SK-N-SH treated with all-trans-retinoic acid at 6 μM for 48 hours (cell line): ENCODE results near the gene AAGAB.

Source experiments
- ATAC-seq: fragments of 200-7000 bp; cut with Tn5 transposase; 3 replicates; pipeline ENCODE4 v1.9.1; 2020; ENCODE audit warnings: mild to moderate bottlenecking, moderate library complexity
- ARNTL ChIP-seq: fragments of 450-650 bp; formaldehyde crosslinking; IDR thresholded peaks from 2 replicates; pipeline ENCODE4 v1.5.0; 2020; ENCODE audit warnings: low read depth, mild to moderate bottlenecking, moderate library complexity, borderline replicate concordance
- CREB5 ChIP-seq: fragments of 250-450 bp; sonication (Bioruptor Pico); IDR thresholded peaks from 2 replicates; pipeline ENCODE4 v1.5.1; 2020; ENCODE audit warnings: low read depth, mild to moderate bottlenecking, moderate library complexity
- CSDC2 ChIP-seq: fragments of 250-450 bp; sonication (Bioruptor Pico); IDR thresholded peaks from 2 replicates; pipeline ENCODE4 v1.5.0; 2020; ENCODE audit warnings: mild to moderate bottlenecking, moderate library complexity
- ESRRG ChIP-seq: fragments of 250-450 bp; sonication (Bioruptor Pico); IDR thresholded peaks from 2 replicates; pipeline ENCODE4 v1.6.1; 2021; ENCODE audit warnings: mild to moderate bottlenecking
- GLIS3 ChIP-seq: fragments of 250-450 bp; sonication (Bioruptor Pico); IDR thresholded peaks from 2 replicates; pipeline ENCODE4 v1.5.0; 2020; ENCODE audit warnings: mild to moderate bottlenecking, moderate library complexity
- OSR1 ChIP-seq: fragments of 250-450 bp; sonication (Bioruptor Pico); IDR thresholded peaks from 2 replicates; pipeline ENCODE4 v1.8.0; 2022; ENCODE audit warnings: moderate library complexity, mild to moderate bottlenecking, inconsistent platforms
- PATZ1 ChIP-seq: fragments of 250-450 bp; sonication (Bioruptor Pico); IDR thresholded peaks from 2 replicates; pipeline ENCODE4 v1.8.0; 2020; ENCODE audit warnings: mild to moderate bottlenecking, moderate library complexity, borderline replicate concordance
- POU6F1 ChIP-seq: fragments of 250-450 bp; sonication (Bioruptor Pico); IDR thresholded peaks from 2 replicates; pipeline ENCODE4 v1.8.0; 2021; ENCODE audit warnings: low read depth, mild to moderate bottlenecking, moderate library complexity, borderline replicate concordance
- PPARA ChIP-seq: fragments of 250-450 bp; sonication (Bioruptor Pico); IDR thresholded peaks from 2 replicates; pipeline ENCODE4 v1.5.0; 2020; ENCODE audit warnings: mild to moderate bottlenecking, borderline replicate concordance
- SNAI2 ChIP-seq: fragments of 250-450 bp; sonication (Bioruptor Pico); IDR thresholded peaks from 2 replicates; pipeline ENCODE4 v1.5.0; 2020; ENCODE audit warnings: mild to moderate bottlenecking, moderate library complexity
- TCF4 ChIP-seq: fragments of 250-450 bp; sonication (Bioruptor Pico); IDR thresholded peaks from 2 replicates; pipeline ENCODE4 v1.8.0; 2021; ENCODE audit warnings: mild to moderate bottlenecking, moderate library complexity, borderline replicate concordance
- TOX ChIP-seq: fragments of 250-450 bp; sonication (Bioruptor Pico); IDR thresholded peaks from 2 replicates; pipeline ENCODE4 v1.8.0; 2021; ENCODE audit warnings: mild to moderate bottlenecking, moderate library complexity, borderline replicate concordance
- TSHZ2 ChIP-seq: fragments of 250-450 bp; sonication (Bioruptor Pico); IDR thresholded peaks from 2 replicates; pipeline ENCODE4 v1.5.0; 2020; ENCODE audit warnings: mild to moderate bottlenecking, moderate library complexity
- ZFP3 ChIP-seq: fragments of 250-450 bp; sonication (Bioruptor Pico); IDR thresholded peaks from 2 replicates; pipeline ENCODE4 v1.5.0; 2020; ENCODE audit warnings: mild to moderate bottlenecking, moderate library complexity
- ZFP30 ChIP-seq: fragments of 450-650 bp; formaldehyde crosslinking; IDR thresholded peaks from 2 replicates; pipeline ENCODE4 v1.5.0; 2022; ENCODE audit warnings: mild to moderate bottlenecking, moderate library complexity
- ZNF565 ChIP-seq: fragments of 450-650 bp; formaldehyde crosslinking; conservative IDR thresholded peaks from 2 replicates; pipeline ENCODE4 v1.5.0; 2020; ENCODE audit warnings: low read depth, mild to moderate bottlenecking, moderate library complexity
- ZNF70 ChIP-seq: fragments of 450-650 bp; formaldehyde crosslinking; IDR thresholded peaks from 2 replicates; pipeline ENCODE4 v1.5.0; 2020; ENCODE audit warnings: mild to moderate bottlenecking, moderate library complexity
- ZNF8 ChIP-seq: fragments of 450-650 bp; formaldehyde crosslinking; IDR thresholded peaks from 2 replicates; pipeline ENCODE4 v1.5.0; 2020; ENCODE audit warnings: mild to moderate bottlenecking, moderate library complexity

AAGAB gene

GRCh38 chr15:67165254-67166253 lies 88.9 kb downstream of the AAGAB start:
- no peak for ATAC-seq
- no peak for TF ChIP-seq GLIS3 (CRISPR knock-in tag)
- TF ChIP-seq ESRRG, result no peak
- no peak for TF ChIP-seq SNAI2 (CRISPR knock-in tag)
- TF ChIP-seq TOX (CRISPR knock-in tag), result no peak
- TF ChIP-seq OSR1, result no peak
- no peak for TF ChIP-seq TSHZ2 (CRISPR knock-in tag)
- TF ChIP-seq ZNF70 (CRISPR knock-in tag), result no peak
- TF ChIP-seq CREB5 (CRISPR knock-in tag), result no peak
- TF ChIP-seq POU6F1 (CRISPR knock-in tag), result no peak
- TF ChIP-seq ZNF8 (CRISPR knock-in tag), result no peak
- TF ChIP-seq PPARA (CRISPR knock-in tag), result no peak

- no peak for ATAC-seq
- TF ChIP-seq ZFP3 (CRISPR knock-in tag) (no peak), ZNF565 (CRISPR knock-in tag) (no peak), ZNF8 (CRISPR knock-in tag) (no peak), TCF4 (CRISPR knock-in tag) (no peak), CREB5 (CRISPR knock-in tag) (no peak), GLIS3 (CRISPR knock-in tag) (no peak), ZFP30 (CRISPR knock-in tag) (no peak), CSDC2 (CRISPR knock-in tag) (no peak), PATZ1 (CRISPR knock-in tag) (no peak), POU6F1 (CRISPR knock-in tag) (no peak), ARNTL (CRISPR knock-in tag) (no peak)
These were observed 89.6 kb downstream of the AAGAB start for GRCh38 chr15:67164811-67165253.
